Fibroblast of the aortic adventitia (primary cell): Measurements from ENCODE around the gene MAST3. TPM values are rescaled to one million over a fixed set of nuclear protein-coding genes. Genes with fewer than 3 reads are reported as not detected.
A peak's percentile ranks its signal among the peaks of the same experiment; 100 is the strongest.

Experiments
- DNase-seq: peaks from one replicate; pipeline ENCODE4 v3.0.0-alpha.2; 2010; ENCODE audit warnings: low read depth
- H3K4me3 ChIP-seq: 2 replicates; pipeline ENCODE4 v1.5.1; 2011; ENCODE audit warnings: low read depth, mild to moderate bottlenecking, control low read depth, low read length, moderate library complexity
- total RNA-seq: library from RNA; depleted of rRNA; stranded (reverse); fragments of >200 nt; gene quantifications from 2 replicates; pipeline ENCODE4 v1.2.3, GENCODE V29; 2012; ENCODE audit warnings: low replicate concordance
- TF ChIP-seq, protein P1 (sequence below): IDR thresholded peaks from 2 replicates; pipeline ENCODE4 v1.5.1; 2011; ENCODE audit warnings: mild to moderate bottlenecking, low read length, control low read depth, inconsistent platforms; ENCODE audit not compliant: insufficient read depth

MAST3 gene
- total RNA-seq, 1 donor, result 3.1 TPM

DNA sequence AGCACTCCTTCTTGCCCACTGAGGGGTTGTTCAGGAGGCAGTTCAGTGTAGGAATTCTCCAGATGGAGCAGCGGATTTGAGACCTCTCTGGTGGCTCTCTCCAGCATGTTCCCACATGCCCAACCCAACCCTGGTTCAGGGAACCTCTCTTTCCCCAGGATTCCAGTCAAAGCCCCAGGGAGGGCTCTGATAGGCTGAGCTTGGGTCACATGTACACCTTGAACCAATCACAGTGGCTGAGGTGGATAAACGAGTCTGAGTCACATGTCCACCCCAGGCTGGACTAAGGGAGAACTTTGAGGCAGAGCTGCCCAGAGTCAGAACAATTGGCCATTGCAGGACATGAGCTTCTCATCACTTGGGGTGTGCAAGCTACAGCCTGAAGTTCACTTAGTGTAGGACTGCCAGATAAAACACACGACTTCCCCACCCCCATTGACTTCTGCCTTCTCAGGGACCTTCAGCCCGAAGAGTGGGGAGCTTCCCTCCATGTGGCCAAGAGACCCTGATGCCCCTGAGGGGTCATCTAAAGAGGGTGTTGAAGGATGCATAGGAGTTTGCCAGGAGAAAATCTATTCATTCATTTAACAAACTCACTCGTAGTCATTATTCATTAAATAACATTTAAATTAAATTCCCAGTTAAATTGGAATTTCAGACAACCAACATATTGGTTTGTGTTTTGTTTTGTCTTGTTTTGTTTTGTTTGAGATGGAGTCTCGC is 4.0 kb upstream of the MAST3 start:
- DNase-seq, result peak; percentile 39
- H3K4me3 ChIP-seq, result no peak overlapping the region
- TF ChIP-seq, protein P1, sequence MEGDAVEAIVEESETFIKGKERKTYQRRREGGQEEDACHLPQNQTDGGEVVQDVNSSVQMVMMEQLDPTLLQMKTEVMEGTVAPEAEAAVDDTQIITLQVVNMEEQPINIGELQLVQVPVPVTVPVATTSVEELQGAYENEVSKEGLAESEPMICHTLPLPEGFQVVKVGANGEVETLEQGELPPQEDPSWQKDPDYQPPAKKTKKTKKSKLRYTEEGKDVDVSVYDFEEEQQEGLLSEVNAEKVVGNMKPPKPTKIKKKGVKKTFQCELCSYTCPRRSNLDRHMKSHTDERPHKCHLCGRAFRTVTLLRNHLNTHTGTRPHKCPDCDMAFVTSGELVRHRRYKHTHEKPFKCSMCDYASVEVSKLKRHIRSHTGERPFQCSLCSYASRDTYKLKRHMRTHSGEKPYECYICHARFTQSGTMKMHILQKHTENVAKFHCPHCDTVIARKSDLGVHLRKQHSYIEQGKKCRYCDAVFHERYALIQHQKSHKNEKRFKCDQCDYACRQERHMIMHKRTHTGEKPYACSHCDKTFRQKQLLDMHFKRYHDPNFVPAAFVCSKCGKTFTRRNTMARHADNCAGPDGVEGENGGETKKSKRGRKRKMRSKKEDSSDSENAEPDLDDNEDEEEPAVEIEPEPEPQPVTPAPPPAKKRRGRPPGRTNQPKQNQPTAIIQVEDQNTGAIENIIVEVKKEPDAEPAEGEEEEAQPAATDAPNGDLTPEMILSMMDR, result no peak

DNA sequence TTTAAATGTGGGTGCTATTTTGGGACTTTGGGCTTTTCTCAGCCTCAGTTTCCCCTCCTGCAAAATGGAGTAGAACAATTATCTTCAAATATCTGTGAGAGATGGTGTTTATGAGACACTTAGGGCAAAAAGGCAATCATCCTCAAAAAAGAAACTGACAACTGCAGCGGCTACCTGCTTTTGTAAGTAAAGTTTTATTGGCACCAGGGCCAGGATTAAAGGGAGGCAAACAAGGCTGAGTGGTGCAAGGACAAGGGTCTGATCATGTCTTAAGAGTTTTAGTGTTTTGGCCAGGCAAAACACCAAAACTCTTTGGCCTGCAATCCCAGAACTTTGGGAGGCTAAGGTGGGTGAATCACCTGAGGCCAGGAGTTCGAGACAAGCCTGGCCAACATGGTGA is 1.3 kb upstream of the MAST3 start:
- TF ChIP-seq, protein P1, result no peak
- no peak overlapping the region for H3K4me3 ChIP-seq
- DNase-seq, result no peak

GRCh38 chr19:18097993-18098890 is 664 bp downstream of the MAST3 start:
- DNase-seq, result no peak
- TF ChIP-seq, protein P1, result no peak
- H3K4me3 ChIP-seq, result peak overlapping the region; percentile 69

DNA sequence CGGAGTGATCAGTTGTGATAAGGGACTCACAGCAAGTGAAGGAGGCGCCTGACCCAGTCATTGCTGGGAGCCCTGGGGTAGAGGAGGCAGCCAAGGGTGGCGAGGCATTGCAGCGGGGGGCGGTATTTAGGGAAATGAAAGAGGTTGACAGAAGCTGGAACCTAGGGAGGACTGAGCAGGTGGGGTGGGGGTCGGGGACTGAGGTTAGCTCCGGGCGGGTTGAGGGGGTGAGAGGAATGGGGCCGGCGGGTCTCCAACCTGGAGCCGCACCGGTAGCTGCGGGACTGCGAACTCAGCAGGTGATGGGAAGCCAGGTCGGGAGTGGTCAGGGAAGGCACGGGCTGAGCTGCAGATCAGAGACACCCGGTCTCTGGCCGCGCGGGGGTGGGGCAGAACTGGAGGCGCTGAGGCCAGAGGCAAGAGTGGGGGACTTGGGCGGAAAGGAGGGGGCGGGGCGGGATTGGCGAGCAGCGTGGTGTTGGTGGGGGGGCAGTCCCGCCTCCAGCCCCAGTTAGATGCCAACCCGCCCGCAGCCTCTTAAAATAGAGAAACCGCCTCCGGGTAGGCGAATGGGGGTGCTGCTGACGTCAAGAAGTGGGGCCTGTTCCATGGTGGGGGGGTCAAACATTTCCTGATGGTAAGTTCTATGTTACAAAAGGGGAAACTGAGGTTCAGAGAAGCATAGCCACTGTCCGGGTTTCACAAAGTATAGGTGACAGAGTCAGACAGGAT is 1.5 kb downstream of the MAST3 start:
- TF ChIP-seq, protein P1, result no peak
- H3K4me3 ChIP-seq, result no peak overlapping the region
- DNase-seq, result no peak

DNA sequence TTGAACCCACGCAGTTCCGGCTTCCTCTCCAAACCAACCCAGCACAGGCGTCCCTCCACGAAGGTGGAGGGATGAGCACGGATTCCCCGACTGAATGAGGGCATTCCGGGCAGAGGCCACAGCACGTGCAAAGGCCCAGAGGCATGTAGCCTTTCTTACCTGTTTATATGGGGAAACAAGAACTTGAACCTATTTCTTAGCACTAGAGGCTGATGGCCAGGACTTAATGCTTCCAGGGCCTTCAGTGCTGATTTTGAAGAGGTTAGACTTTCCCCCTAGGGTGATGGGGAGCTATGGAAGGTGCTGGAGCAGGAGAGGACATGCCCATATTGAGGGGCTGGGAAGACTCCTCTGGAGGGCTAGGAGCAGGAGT is 2.0 kb downstream of the MAST3 start:
- no peak overlapping the region for H3K4me3 ChIP-seq
- TF ChIP-seq, protein P1, result no peak
- DNase-seq, result no peak

DNA sequence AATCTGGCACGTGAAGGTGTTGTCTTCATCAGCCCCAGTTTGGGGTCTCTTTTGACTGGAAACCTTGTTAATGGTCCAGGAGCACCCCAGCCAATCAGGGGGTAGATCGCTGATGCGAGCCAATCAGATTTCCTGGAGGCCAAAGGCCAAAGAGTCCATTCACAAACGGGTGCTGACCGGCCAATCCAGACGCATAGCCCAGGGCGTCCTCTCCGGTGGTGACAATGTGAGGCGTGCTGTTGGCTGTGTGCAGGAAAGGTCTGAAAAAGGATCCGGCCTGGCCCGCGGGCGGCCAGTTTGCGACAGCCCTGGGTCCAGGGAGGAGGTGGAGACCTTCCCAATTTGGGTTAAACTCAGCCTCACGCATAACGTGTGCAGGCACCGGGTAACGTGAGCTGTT is 3.1 kb downstream of the MAST3 start:
- no peak for DNase-seq
- TF ChIP-seq, protein P1, result no peak
- no peak overlapping the region for H3K4me3 ChIP-seq
